CD4-positive, alpha-beta T cell treated with Interleukin-6 at 100 ng/mL for 8 hours (primary cell): Measurements from ENCODE around the gene SFRP5.
A peak's percentile ranks its signal among the peaks of the same experiment; 100 is the strongest.

Experiments used
- DNase-seq: peaks from one replicate; pipeline ENCODE4 v3.0.0-alpha.2; 2020; ENCODE audit warnings: mixed read lengths, low spot score

Gene SFRP5

GRCh38 chr10:97785231-97785630, 13.4 kb upstream of the SFRP5 start:
- DNase-seq, result no peak

GRCh38 chr10:97784200-97784810, 12.5 kb upstream of the SFRP5 start:
- no peak for DNase-seq

- no peak for DNase-seq
Measured at GRCh38 chr10:97782455-97783228, 10.8 kb upstream of the SFRP5 start.

DNA sequence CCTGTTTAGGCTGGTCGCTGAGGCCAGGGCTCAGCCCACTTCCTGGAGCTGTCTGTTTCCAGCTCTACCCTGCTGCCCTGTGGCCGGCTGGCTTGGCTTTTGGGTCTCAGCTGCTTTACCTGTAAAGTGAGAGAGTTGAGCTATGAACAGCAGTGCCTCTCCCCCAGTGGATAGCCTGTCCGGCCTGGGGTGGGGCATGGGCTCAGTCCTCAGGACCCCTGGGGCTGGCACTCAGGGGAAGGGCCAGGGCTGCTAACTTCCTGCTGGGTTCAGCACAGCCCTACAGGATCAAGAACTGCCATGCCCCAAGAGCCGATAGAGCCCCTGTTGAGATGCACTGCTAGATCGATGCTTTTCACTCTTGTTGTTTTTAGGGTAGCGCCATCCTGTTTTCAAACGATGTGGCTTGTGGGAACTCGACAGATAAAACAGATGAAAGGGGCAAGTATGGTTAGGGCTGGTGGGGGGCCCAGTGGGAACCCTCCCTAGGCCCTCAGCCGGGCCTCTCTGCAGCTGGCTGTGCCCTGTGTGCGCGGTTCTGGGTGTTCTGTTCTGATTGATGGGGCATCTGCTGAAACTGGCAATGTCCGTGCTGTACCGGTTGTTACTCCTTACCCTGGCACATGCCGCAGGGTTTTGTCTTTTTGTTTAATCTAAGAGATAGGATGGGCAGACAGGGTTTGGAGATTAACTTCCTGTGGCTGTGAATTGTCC, 10.0 kb upstream of the SFRP5 start:
- DNase-seq, result peak; percentile 30

DNA sequence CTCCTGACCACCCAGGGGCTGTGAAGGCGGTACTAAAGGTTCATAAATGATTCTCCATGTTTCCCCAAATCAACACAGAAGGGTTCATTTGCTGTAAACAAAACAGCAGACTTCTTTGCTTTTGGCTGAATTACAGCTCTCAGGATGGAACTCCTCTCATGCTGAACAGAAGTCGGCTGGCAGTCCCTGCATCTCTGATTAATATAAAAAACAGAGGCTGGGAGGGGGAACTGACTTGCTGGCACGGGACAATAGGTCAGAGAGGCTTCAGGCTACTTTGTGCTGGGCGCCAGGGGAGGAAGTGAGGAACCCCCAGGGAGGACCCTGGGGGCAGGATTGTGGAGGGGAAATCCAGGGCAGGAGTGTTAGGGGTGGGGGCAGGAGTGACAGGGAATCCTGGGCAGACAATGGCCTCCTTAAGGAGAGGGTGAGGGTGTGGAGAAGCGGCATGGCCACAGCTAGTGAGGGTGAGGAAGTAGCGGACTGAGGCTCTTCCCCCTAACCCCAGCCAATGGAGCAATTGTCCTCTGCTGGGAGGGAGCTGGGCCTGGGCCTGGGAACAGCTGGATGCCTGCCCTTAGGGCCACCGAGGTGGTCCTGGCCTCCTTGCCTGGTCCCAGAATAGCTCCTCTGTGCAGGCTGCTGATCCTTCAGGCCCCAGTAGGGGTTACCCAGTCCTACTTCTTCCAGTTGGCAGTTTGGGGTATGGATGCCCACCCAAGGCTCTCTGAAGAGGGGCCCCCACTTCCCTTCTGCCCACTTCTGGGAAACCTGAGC, 9.2 kb upstream of the SFRP5 start:
- DNase-seq, result no peak

GRCh38 chr10:97779975-97780374, 8.2 kb upstream of the SFRP5 start:
- DNase-seq, result no peak

DNA sequence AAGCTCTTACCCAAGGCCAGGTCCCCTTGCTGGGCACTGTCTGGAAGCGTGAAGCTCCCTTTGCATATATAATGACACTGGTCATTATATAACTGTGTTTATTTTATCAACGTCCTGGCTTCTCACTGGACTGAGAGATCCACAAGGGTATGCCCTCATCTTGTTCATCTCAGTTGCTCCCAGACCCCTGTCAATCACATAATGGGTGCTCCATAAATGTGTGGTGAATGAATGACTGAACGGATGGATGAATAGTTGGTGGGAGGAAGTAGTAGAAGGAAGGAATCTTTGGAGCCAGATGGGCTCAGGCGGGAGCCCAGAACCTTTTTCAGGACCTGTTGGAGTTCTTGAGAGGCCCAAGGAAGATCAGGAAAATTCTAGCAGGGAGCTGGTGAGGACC, 7.7 kb upstream of the SFRP5 start:
- DNase-seq, result no peak

- DNase-seq, result no peak
Measured at GRCh38 chr10:97778452-97779302, 6.9 kb upstream of the SFRP5 start.

GRCh38 chr10:97777143-97777542, 5.3 kb upstream of the SFRP5 start:
- no peak for DNase-seq

DNA sequence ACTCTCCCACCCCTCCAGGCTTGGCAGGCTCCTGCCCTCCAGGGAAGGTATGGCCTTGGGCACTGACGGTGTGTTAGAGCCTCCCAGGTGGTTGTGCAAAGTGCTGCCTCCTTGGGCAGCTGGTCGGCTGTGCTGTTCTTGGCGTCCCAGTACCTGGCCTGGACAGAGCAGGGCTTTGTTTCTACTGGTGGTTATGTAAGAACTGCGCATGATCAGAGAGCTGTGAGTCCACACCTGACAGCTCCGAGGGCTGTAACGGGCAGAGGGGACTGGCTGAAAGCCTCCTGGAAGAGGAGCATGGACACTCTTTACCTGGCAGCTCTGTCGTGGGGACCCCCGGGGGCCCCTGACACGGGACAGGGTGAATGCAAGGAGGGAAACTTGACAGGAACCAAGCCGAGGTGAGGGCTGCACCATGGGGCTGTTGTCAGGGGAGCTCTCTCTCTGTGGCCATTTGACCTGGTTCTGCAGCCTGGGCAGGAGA, 3.1 kb upstream of the SFRP5 start:
- no peak for DNase-seq

DNA sequence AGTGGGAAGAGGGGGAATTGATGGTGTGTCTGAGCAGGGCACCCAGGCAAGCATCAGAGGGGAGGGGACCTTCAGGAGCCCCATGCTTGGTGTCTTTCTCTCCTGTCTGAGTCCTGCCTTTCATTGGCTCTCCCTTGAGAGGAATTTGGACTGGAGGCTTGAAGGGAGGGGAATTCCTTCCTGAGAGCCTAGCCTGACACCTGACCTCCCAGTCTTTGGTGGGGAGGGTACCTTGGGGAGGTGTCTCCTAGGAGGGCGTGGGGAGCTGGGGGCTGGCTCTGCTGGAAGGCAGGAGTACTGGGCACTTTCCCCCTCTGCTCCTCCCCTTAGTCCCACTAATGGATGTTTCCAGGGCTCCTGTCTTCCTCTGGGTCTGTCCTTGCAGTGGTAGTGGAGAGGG, 1.3 kb upstream of the SFRP5 start:
- DNase-seq, result no peak

- no peak for DNase-seq
Measured at GRCh38 chr10:97771055-97771891, 526 bp downstream of the SFRP5 start.

- no peak for DNase-seq
Measured at GRCh38 chr10:97770255-97770654, 1.5 kb downstream of the SFRP5 start.

DNA sequence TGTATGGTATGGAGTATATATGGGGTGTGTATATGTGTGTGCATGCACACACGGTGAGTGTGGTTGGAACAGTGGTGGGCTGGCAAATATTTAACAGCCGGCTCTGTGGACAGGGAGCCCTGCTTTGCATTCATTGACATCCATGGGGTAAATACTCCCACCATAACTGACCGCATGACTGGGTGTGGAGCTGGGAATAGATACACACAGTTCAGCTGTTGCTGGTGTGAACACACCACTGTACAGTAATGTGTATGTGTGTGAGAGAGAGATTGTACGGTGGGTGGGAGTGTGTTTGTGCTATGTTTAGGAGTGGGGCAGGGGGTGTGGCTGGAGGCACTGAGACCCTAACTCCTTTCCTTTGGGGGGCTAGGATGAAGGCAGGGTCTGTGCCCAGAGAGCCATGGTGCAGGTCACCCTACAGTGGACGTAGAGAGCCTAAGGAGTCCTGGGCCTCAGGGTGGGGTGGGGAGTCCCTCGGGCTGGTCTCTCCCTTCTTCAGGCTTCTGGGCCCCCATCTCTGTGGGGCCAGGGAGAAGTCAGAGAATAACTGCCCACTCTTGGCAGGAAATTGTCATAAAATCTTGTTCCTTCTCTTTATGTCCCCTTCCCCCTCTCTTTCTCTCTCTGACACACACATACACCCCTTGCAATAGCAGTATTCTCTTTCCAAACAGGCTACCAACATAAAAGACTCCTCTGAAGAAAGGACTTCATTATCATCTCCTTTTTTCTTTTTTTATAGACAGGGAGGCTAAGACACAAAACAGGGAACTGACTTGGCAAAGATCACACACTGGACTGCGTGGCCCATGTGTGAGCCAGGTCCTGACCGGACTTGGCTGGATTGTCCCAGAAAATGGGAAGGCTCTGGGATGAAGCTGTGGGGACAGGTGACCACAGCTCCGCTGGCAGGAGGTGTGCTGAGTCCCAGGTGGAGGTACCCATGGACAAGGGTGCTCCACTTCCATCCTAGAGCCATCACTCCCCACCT, 3.2 kb downstream of the SFRP5 start:
- no peak for DNase-seq

DNA sequence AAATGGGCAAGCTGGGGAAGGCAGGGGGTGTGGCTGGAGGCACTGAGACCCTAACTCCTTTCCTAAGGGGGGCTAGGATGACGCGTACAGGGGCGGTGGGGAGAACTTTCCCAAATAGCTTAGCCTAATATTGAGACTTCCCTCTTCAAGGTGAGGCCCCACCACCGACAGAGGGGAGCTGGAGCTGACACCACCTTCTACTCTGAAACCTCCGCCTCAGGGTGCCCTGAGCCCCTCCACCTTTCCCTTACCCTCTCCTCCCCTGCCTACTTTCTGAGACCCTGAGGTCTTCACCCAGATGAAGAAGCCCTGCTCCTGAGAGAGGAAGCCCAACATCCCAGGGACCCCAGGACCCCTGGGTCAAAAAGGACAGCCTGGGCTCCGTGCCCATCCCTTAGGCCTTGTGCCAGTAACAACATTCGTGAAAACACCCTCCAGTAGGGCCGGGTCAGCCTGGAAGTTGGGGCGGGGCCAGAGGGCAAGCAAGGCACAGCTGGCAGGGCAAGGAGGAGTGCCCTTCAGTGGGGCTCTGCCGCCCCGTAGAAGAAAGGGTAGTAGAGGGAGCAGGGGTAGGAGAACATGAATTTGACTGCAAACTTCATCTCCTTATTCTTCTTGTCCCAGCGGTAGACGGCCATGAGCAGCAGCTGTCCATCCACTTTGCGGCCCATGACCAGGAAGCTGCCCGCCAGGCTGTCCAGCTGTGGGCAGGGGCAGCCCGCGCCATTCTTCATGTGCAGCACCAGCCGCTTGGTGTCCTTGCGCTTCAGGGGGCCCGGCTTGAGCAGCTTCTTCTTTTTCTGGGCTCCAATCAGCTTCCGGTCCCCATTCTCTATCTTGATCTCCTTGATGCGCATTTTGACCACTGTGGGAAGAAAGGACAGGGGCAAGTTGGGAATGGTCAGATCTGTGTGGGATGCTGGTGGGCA, 4.5 kb downstream of the SFRP5 start:
- no peak for DNase-seq

- DNase-seq, result no peak
Measured at GRCh38 chr10:97766106-97766810, 5.5 kb downstream of the SFRP5 start.

DNA sequence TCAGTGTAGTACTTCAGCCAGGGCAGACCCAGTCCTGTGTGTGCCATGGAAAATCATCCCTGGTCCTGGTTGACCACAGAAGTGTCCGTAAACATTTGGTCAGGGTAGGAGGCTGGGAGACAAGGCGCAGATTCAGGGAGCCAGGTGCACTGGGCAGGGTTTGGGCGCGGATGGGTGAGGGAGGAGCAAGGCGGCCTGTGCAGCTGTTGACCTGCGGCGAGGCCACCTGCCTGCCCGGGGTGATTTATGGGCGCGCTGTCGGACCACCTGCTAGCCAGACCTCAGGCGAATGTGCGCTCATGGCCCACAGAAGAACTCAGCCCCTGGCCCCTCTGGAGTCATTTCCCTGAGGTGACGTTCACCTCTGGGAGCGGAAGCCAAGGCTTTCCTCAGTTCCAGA, 6.6 kb downstream of the SFRP5 start:
- DNase-seq, result no peak
